ENCODE data around the gene NFYA.
A peak's percentile ranks its signal among the peaks of the same experiment; 100 is the strongest.

NFYA gene

DNA sequence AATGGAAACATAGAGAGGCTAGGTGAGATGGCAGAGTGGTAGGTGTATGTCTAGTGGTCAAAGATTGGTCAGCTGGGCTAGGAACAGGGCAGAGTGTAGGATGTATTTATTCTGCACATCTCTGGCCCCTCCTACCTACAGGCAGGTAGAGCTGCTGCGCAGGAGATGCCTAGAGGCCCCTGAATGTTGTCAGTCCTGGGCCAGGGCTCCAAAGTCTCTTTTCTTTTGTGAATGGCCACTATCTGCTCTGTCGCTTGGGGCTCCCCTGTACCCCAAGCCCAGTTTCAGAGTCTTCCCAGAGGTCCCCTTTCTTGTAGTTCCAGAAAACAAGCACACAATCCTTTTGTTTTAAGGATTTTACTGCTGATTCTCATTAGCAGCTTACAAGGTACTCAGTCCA, 25.5 kb upstream of the NFYA start:
- DNase-seq (ENCODE audit: low spot score) = no peak

GRCh38 chr6:41047745-41048732, 24.7 kb upstream of the NFYA start:
- DNase-seq (ENCODE audit: low spot score) = no peak

DNA sequence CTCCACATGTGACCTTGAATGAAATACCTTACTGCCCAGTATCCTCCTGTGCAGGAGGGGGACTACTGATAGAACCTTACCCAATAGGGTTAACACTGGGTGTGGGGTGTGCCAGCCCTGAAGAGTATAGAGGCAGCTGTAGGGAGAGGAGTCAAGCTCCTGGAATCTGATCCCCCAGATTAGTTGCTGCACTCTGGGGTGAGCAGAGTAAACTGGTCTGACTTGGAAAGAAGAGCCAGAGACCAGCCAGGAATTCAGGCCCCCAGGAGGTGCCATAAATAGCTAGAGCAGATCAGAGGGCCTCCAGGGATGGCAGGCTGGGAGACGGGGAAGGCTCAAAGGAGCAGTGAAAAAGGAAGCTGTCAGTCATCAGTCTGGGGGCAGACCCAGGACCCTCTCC, 23.3 kb upstream of the NFYA start:
- DNase-seq (ENCODE audit: low spot score) = no peak

DNA sequence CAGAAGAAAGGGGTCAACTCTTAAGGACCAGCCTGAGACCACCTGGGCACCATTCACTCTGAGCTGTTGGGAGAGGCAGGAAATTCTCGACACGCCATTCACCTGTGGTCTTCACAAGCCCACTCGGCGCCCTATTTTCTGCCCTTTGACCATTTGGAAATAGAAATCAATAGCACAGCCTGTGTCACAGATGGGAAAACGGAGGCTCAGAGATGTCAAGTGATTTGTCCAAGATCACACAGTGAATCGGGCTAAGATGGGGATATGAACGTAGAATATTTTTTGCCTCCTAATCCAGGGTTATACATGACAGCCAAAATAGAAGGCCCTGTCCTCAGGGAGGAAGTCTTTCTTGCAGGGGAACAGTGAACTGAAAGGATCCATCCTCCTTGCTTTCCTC, 22.8 kb upstream of the NFYA start:
- no peak for DNase-seq (ENCODE audit: low spot score)

- no peak for DNase-seq (ENCODE audit: low spot score)
Measured at GRCh38 chr6:41050536-41050935, 22.2 kb upstream of the NFYA start.

DNA sequence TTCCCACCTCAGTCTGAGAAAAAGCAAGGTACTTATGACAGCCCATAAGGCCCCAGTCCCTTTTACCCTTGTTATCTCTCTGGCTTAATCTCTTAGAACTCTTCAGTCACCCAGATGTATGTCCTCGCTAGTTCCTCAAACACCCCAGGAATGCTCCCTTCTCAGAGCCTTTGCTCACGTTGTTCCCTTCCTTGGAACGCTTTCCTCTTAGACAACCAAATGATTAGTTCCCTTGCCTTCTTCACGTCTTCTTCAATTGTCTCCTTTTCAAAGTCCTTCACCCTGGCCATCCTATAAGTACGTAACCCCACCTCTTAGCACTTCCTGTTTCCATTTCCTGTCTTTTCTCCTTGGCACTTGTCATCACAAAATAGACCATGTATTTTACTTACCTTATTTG, 20.9 kb upstream of the NFYA start:
- DNase-seq (ENCODE audit: low spot score) = no peak

DNA sequence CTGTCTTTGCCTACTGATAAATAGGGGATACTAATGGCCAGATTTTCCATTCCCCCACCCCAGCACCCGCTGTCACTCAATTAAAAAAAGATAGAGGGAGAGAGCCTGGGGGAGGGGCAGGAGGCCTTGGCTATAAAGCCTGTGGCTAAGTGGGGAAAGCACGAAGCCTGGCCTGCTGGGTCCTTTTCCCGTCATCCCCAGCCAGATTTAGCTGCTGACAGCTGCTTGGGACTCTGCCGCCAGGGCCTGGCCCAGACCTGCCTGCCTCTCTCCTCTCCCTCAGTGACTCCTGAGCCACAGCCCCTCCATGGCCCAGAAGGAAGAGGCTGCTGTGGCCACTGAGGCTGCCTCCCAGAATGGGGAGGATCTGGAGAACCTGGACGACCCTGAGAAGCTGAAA, 19.7 kb upstream of the NFYA start, which contains the start of gene APOBEC2:
Gene APOBEC2, plus strand, starts transcription at position 162 of the 400 bp plus-strand sequence. Its CDS starts 146 bp downstream, at position 308.
- no peak for DNase-seq (ENCODE audit: low spot score)

- DNase-seq (ENCODE audit: low spot score) = no peak
Measured at GRCh38 chr6:41054511-41054910, 18.3 kb upstream of the NFYA start.

DNA sequence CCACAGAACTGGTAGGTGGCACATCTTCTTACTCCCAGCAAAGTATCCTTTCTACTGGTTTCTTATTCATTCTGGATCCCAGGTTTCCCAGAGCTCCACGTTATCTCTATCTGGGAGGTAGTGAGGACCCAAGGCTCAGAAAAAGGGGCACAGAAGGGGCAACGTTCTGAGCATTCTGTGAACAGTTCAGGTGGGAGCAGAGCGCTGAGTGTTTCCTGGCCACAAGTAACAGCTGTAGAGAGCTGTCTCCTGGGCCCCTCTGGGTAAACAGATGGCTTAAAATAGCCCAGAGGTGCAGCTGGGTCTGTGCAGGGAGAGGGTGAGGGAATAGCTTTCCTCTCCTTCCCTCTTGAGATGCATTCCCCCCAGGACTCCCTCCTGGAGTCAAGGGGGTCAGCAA, 17.6 kb upstream of the NFYA start:
- no peak for DNase-seq (ENCODE audit: low spot score)

- DNase-seq (ENCODE audit: low spot score) = no peak
Measured at GRCh38 chr6:41056768-41057490, 15.8 kb upstream of the NFYA start.

DNA sequence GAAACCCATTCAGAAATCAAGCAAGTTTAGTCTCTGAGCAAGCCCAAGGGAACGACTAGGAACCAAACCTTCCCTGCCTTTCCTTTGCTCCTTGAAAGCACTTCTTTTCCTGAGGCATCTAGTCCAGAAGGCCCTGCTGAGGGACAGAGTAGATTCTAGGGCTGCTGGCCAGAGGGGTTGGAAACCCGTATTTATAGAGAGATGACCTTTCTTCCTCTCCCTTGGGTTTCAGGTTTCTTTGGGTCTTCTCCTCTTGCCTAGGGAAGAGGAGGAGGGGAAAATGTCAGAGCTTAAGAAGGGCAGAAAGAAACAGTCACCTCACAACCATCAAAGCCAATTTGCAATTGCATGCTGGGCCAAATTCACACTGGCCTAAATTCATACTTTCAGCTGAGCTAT, 14.0 kb upstream of the NFYA start:
- no peak for DNase-seq (ENCODE audit: low spot score)

- no peak for DNase-seq (ENCODE audit: low spot score)
Measured at GRCh38 chr6:41059556-41059955, 13.2 kb upstream of the NFYA start.

GRCh38 chr6:41061196-41061726, 11.5 kb upstream of the NFYA start:
- no peak for DNase-seq (ENCODE audit: low spot score)

- DNase-seq (ENCODE audit: low spot score) = no peak
Measured at GRCh38 chr6:41062056-41062455, 10.7 kb upstream of the NFYA start.

GRCh38 chr6:41063884-41064285, 8.9 kb upstream of the NFYA start:
- no peak for DNase-seq (ENCODE audit: low spot score)

DNA sequence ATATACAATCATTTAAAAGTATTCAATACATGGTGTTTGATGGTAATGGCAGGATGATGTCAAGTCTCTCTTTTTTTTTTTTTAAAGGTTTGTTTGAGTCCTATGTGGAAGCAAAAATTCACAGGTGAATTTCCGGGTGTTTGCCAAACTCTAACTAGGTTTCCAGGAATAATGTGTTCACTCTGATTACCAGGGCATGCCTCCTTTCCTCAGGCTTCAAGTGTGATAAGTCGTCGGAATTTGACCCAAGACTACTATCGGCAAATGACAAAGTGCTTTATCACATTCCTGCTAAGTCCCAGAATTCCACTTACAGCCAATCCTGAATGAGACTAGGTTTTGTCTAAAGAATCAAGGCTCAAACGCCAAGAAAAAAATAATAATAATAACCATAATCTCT, 7.9 kb upstream of the NFYA start:
- DNase-seq (ENCODE audit: low spot score) = no peak

DNA sequence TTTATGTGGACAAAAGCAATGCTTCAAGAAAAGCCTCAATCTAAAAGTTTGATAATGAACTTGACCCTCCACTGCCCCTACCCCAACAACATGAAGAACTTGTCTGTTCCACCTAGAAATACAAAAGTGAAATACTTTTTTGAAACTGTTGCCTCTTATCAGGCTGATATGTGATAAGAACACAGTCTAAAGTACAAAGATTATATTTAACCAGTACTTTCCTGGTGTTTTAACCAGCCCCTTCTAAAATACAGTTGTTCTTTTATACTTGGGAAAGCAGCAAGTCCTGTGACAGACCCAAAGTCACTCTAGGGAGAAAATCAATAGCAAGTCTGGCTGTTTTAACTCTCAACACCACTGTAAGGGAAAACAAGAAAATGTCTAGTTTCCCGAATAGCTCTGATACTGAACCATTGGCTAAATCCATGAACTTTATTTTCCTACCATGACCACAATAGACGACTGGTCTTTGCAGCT, 7.2 kb upstream of the NFYA start:
- DNase-seq (ENCODE audit: low spot score) = no peak

DNA sequence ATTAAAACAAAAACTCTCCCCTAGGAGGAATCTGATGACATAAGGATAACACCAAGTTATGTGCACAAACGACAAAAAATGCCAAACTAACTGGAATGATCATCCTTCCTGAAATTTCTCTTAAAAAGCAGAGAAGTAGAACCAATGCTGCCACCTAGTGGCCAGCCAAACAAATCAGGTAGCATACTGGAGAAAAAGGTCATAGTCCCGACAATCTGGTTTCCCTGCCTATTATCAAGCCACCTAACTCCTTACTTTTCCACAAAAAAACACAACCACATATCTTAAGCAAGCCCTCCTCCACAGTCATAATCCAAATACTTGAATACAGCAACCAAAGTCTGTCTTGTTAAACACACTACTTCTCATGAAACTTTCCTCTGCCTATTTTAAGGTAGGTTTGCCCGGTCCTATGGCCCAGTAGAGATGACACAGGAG, 5.9 kb upstream of the NFYA start:
- DNase-seq (ENCODE audit: low spot score) = no peak

GRCh38 chr6:41071501-41071922, 1.3 kb upstream of the NFYA start:
- DNase-seq (ENCODE audit: low spot score) = no peak

DNA sequence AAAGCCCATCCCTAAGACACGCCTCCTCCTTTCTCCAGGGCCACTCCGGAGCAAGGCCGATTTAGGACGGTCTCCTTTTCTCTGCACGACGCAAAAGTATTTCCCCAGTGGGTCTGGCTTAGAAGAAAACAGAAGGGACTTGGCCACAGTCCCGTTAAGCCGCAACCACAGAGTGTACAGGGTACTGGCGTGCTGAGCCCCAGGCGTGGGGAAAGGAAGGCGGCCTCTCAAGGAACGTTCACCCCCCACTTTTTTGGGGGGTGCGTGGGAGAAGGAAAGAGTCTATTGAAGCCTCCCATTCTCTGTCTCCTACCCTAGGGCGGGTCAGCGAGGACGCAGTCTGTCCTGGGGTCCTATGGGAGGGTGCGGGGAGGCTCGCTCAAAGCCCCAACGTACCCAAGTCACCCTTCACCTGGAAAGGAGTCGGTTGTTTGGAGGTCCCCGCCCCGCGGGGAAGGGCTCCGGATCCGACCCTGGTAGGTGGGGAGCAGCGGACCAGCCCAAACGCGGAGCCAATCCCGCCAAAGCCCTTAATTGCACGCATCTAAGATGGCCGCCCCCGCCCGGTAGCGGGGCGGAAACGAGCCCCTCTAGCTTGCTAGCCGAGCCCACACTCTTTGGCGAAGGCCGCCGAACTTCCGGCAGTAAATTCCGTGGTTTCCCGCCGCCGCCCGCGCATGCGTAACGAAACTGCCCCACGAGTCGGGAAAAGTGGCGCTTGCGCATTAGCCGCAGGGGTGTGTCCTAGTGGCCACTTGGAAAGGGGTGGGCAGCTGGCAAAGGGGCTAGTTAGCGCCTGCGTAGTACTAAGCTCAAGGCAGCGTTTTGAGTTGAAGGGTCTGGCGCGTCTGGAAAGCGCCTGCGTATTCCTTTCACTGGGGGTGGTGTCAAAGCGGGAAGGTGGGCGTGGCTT, 595 bp upstream of the NFYA start, which contains the start of gene OARD1:
Gene OARD1, minus strand, starts transcription at position 434 of the 913 bp plus-strand sequence. CDS start 722 bp downstream, outside the sequence.
- peak; percentile 82 for DNase-seq (ENCODE audit: low spot score)

- DNase-seq (ENCODE audit: low spot score) = peak; percentile 58
Measured at GRCh38 chr6:41073203-41073967, 611 bp downstream of the NFYA start.
